Fibroblast of the aortic adventitia (primary cell): ENCODE data around the gene FAM193A. TPM values are rescaled to one million over a fixed set of nuclear protein-coding genes. Genes with fewer than 3 reads are reported as not detected.

ENCODE experiments used
- DNase-seq: peaks from one replicate; pipeline ENCODE4 v3.0.0-alpha.2; 2010; ENCODE audit warnings: low read depth
- H3K4me3 ChIP-seq: 2 replicates; pipeline ENCODE4 v1.5.1; 2011; ENCODE audit warnings: low read depth, mild to moderate bottlenecking, control low read depth, low read length, moderate library complexity
- total RNA-seq: library from RNA; depleted of rRNA; stranded (reverse); fragments of >200 nt; gene quantifications from 2 replicates; pipeline ENCODE4 v1.2.3, GENCODE V29; 2012; ENCODE audit warnings: low replicate concordance
- TF ChIP-seq, protein P1 (sequence below): IDR thresholded peaks from 2 replicates; pipeline ENCODE4 v1.5.1; 2011; ENCODE audit warnings: mild to moderate bottlenecking, low read length, control low read depth, inconsistent platforms; ENCODE audit not compliant: insufficient read depth

The FAM193A gene
- total RNA-seq, 1 donor = 17.4 TPM

DNA sequence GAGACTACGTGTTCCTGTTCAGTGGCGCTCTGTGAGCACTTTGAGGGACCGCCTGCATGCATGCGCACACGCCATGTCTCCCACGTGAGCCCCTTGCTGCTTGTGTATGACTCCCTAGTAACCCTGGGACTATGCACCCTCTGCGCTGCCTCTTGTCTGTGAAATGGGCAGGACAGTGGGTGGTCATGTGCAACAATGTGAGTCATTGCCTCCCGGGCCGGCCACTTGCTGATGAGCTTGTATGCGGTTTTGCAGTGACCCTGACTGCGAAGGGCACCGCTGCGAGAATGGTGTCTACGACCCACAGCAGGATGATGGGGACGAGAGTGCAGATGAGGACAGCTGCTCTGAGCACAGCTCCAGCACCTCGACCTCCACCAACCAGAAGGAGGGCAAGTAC is 158.2 kb downstream of the FAM193A start:
- H3K4me3 ChIP-seq = no peak overlapping the region
- TF ChIP-seq, protein P1, sequence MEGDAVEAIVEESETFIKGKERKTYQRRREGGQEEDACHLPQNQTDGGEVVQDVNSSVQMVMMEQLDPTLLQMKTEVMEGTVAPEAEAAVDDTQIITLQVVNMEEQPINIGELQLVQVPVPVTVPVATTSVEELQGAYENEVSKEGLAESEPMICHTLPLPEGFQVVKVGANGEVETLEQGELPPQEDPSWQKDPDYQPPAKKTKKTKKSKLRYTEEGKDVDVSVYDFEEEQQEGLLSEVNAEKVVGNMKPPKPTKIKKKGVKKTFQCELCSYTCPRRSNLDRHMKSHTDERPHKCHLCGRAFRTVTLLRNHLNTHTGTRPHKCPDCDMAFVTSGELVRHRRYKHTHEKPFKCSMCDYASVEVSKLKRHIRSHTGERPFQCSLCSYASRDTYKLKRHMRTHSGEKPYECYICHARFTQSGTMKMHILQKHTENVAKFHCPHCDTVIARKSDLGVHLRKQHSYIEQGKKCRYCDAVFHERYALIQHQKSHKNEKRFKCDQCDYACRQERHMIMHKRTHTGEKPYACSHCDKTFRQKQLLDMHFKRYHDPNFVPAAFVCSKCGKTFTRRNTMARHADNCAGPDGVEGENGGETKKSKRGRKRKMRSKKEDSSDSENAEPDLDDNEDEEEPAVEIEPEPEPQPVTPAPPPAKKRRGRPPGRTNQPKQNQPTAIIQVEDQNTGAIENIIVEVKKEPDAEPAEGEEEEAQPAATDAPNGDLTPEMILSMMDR = no peak
- DNase-seq = no peak

DNA sequence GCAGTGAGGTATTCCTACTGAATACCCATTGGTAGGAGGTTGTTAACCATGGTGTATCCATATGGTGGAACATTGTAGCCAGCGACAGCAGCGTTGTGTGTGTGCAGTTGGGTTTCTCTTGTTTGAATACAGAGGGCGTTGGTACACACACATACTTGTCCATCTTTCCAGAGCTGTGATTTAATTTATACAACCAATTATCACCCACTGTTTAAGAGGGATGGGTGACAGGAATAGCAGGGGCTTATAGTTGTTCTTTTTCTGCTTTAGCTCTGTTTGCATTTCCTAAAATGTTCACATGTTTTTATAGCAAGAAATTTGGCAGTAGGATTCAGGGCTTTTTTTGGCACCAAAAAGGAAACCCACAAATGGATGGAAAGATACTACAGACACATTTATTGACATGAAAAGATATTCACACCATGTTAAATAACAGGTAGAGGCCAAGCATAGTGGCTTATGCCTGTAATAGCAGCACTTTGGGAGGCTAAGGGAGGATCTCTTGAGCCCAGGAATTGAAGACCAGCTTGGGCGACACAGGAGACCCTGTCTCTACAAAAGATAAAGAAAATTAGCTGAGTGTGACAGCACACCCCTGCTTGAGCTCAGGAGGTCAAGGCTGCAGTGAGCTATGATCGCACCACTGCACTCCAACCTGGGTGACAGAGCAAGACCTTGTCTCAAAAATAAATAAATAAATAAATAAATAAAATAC is 159.1 kb downstream of the FAM193A start:
- TF ChIP-seq, protein P1 = no peak
- no peak overlapping the region for H3K4me3 ChIP-seq
- DNase-seq = no peak

DNA sequence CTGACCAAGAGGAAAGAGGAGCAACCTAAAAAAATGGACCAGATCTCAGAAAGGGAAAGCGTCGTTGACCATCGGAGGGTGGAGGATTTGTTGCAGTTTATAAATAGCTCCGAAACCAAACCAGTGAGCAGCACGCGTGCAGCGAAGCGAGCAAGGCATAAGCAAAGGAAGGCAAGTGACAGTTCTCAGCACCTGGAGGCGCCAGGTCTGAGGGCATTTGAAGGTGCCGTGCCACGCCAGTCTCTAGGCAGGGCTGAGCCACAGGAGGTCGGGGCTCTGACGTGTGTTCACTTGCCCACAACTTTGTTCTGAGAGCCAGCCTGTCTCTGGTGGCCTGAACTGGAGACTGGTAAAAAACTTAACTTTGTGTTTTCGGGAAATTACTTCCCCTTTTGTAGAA is 160.0 kb downstream of the FAM193A start:
- TF ChIP-seq, protein P1 = no peak
- no peak overlapping the region for H3K4me3 ChIP-seq
- DNase-seq = no peak

DNA sequence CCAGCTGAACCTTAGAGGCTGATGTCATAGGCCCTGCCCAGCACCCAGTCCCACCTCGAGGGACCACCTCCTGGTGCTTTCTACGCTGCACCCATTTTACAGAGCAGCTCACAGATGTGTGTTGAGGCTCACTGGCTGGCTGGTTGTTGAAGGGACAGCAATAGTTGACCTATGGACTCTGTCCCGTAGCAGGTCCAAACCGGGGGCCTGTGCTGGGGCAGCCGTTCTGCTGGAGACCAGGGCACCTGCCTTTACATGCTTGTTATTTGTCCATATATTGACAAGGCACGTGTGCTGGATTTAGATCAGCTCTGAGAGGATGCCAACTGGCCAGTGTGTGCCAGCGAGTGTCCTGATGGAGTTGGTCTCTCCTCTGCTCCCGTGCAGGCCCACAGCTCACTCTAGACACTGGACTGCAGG is 161.6 kb downstream of the FAM193A start:
- TF ChIP-seq, protein P1 = no peak
- DNase-seq = no peak
- H3K4me3 ChIP-seq = no peak overlapping the region

DNA sequence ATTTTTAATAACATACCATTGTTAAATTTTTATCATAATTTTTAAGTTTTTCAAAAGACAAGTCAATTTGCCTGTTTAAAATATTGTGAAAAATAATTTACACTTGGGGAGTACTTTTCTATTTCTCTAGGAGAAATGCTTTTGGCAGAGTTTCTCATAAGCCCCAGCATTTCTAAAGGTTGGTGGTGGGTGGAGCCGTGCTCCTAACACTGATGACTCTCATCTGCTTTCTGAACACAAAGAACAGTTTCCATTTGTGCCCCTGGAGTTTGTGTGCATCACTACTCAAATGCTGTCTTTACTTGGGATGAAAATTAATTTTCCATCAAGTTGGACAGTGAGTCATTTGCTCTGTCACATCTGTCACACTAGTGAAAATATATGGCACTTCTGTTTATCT is 162.1 kb downstream of the FAM193A start:
- DNase-seq = no peak
- H3K4me3 ChIP-seq = no peak overlapping the region
- TF ChIP-seq, protein P1 = no peak

DNA sequence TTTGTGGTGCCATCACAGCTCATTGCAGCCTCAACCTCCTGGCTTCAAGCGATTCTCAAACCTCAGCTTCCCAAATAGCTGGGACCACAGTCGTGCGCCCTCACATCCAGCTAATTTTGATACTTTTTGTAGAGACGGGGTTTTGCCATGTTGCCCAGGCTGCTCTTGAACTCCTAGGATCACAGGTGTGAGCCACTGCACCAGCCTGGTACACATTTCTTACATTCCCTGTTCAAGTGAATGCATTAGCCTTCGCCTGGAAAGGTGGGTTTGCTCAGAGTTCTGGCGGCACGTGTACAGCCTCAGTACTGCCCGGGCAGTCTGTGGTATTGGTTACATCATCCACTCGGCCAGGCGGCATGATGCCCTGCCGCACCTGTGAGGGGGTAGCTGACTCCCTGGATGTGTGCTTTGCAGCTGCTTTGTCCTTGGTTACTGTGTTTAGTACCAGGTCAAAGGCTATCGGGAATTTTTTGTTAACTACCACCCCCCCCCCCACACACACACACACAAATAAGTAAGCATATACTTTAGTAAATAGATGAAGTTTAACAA is 162.6 kb downstream of the FAM193A start:
- DNase-seq = no peak
- H3K4me3 ChIP-seq = no peak overlapping the region
- TF ChIP-seq, protein P1 = no peak
